ENCODE measurements around the gene ZGPAT. TPM values are rescaled to one million over a fixed set of nuclear protein-coding genes. Genes with fewer than 3 reads are reported as not detected.

Gene ZGPAT
- total and polyA plus RNA-seq, 12 donors = 11.8 to 44.7 (median 16.1) TPM

GRCh38 chr20:63741354-63741675 lies 33.5 kb downstream of the ZGPAT start:
- Histone ChIP-seq H3K4me1 (peaks cover 31 to 52% (median 38%) of the 10 kb centered on the region in 9 donors), H3K27me3 (peaks cover 0 to 18% (median 0%) of the 10 kb centered on the region in 7 donors), H3K36me3 (peaks cover 0 to 58% (median 20%) of the 10 kb centered on the region in 9 donors), H3K9me3 (no peaks in the 10 kb centered on the region), H3K27ac (peak overlapping the region in 9 of 10 donors; percentile 84 to 96 (median 92)), H3K4me3 (peak overlapping the region in 9 of 10 donors; percentile 60 to 86 (median 71))
- ATAC-seq = no peak
- no peak for TF ChIP-seq CTCF (IDR thresholded peaks at IDR 0.05)
- WGBS, 2 donors = 18 to 33% methylated on average over 6 of the region's 6 CpGs
- intact Hi-C loops (cut with DNase I) = no loop called here
- no peak for DNase-seq

GRCh38 chr20:63741676-63742380 lies 34.0 kb downstream of the ZGPAT start:
- peaks cover 0 to 12% (median 0%) of the 10 kb centered on the region in 7 donors for H3K27me3 ChIP-seq
- intact Hi-C loops (cut with DNase I) = no loop called here
- peak overlapping the region in 9 of 10 donors; percentile 60 to 86 (median 71) for H3K4me3 ChIP-seq
- no peak for TF ChIP-seq CTCF (IDR thresholded peaks at IDR 0.05)
- peaks cover 31 to 51% (median 38%) of the 10 kb centered on the region in 9 donors for H3K4me1 ChIP-seq
- H3K27ac ChIP-seq = peak overlapping the region in 9 of 10 donors; percentile 84 to 96 (median 92)
- H3K9me3 ChIP-seq = no peaks in the 10 kb centered on the region
- ATAC-seq (no peak), DNase-seq (no peak)
- peaks cover 0 to 58% (median 25%) of the 10 kb centered on the region in 9 donors for H3K36me3 ChIP-seq
- WGBS, 2 donors = 80 to 83% methylated on average over 30 of the region's 30 CpGs

- peaks cover 0 to 59% (median 25%) of the 10 kb centered on the region in 9 donors for H3K36me3 ChIP-seq
- DNase-seq = no peak
- TF ChIP-seq CTCF (IDR thresholded peaks at IDR 0.05) = no peak
- intact Hi-C loops (cut with DNase I) = no loop called here
- H3K4me1 ChIP-seq = peaks cover 26 to 44% (median 34%) of the 10 kb centered on the region in 9 donors
- peaks cover 0 to 8% (median 0%) of the 10 kb centered on the region in 7 donors for H3K27me3 ChIP-seq
- no peaks in the 10 kb centered on the region for H3K9me3 ChIP-seq
- H3K4me3 ChIP-seq = no peak overlapping the region
- peak overlapping the region in 2 of 10 donors; percentile 93 to 96 for H3K27ac ChIP-seq
- no peak for ATAC-seq
- 84 to 87% methylated on average over 35 to 37 of the region's 37 CpGs for WGBS, 2 donors
These were observed 34.7 kb downstream of the ZGPAT start for GRCh38 chr20:63742381-63743024.

GRCh38 chr20:63743210-63743970 lies 35.6 kb downstream of the ZGPAT start:
- no peak for DNase-seq
- no peak for ATAC-seq
- H3K27me3 ChIP-seq = no peaks in the 10 kb centered on the region
- no peak overlapping the region for H3K27ac ChIP-seq
- TF ChIP-seq CTCF (IDR thresholded peaks at IDR 0.05) = no peak
- no peak overlapping the region for H3K4me3 ChIP-seq
- 87 to 89% methylated on average over 31 of the region's 31 CpGs for WGBS, 2 donors
- peaks cover 17 to 35% (median 25%) of the 10 kb centered on the region in 9 donors for H3K4me1 ChIP-seq
- H3K9me3 ChIP-seq = no peaks in the 10 kb centered on the region
- peaks cover 0 to 64% (median 25%) of the 10 kb centered on the region in 9 donors for H3K36me3 ChIP-seq
- intact Hi-C loops (cut with DNase I) = no loop called here
